Endothelial cell of umbilical vein (primary cell): ENCODE measurements around the gene TMEM120B.

Experiments used
- CTCF ChIP-seq, 2 donors: IDR thresholded peaks; 1 replicate in 1 of 2; 2 replicates in 1 of 2; pipeline ENCODE4 v1.5.1; 2011; ENCODE audit warnings: low read length in 2 of 2, mild to moderate bottlenecking in 2 of 2, moderate library complexity in 2 of 2, control low read depth in 1 of 2, inconsistent platforms in 1 of 2, low read depth in 1 of 2; ENCODE audit not compliant: insufficient read depth in 1 of 2; ENCODE audit errors: extremely low read depth in 1 of 2
- EZH2 ChIP-seq: IDR thresholded peaks from 2 replicates; pipeline ENCODE4 v1.6.1; 2012; ENCODE audit warnings: borderline replicate concordance, low read depth, mild to moderate bottlenecking, moderate library complexity, low read length, inconsistent platforms; ENCODE audit not compliant: severe bottlenecking
- GATA2 ChIP-seq: IDR thresholded peaks from 2 replicates; pipeline ENCODE4 v1.7.0; 2011; ENCODE audit warnings: low read depth, mild to moderate bottlenecking, moderate library complexity, mixed read lengths, low read length; ENCODE audit not compliant: insufficient read length, insufficient read depth
- JUN ChIP-seq: IDR thresholded peaks from 2 replicates; pipeline ENCODE4 v1.6.1; 2011; ENCODE audit warnings: borderline replicate concordance, low read depth; ENCODE audit not compliant: insufficient read length, insufficient read depth
- MAX ChIP-seq: IDR thresholded peaks from 2 replicates; pipeline ENCODE4 v1.6.1; 2011; ENCODE audit not compliant: insufficient read depth, insufficient read length
- MYC ChIP-seq: IDR thresholded peaks from one replicate; pipeline ENCODE4 v1.6.1; 2011; ENCODE audit warnings: mild to moderate bottlenecking, low read depth, low read length
- POLR2A ChIP-seq: IDR thresholded peaks from 2 replicates; pipeline ENCODE4 v1.6.1; 2012; ENCODE audit warnings: low read depth, mild to moderate bottlenecking, control low read depth, low read length
- POLR2AphosphoS5 ChIP-seq: IDR thresholded peaks from 2 replicates; pipeline ENCODE4 v1.6.1; 2012; ENCODE audit warnings: low read depth, mild to moderate bottlenecking, control low read depth, low read length, moderate library complexity; ENCODE audit not compliant: insufficient read depth

GRCh38 chr12:121812320-121812871 is 99.8 kb downstream of the TMEM120B start:
- TF ChIP-seq CTCF (IDR thresholded peaks at IDR 0.05; ENCODE audit: extremely low read depth in 1 of 2, insufficient read depth in 1 of 2, low read depth in 1 of 2, low read length in 2 of 2) (no peak), POLR2AphosphoS5 (no peak), EZH2 (no peak), JUN (no peak), POLR2A (no peak), GATA2 (no peak), MAX (no peak), MYC (no peak)
